DOHH2 (cell line): ENCODE data around the gene CRYBG1.
A peak's percentile ranks its signal among the peaks of the same experiment; 100 is the strongest.

Source experiments
- H3F3A ChIP-seq: fragments of 200-600 bp; sonication (generic), shearing (Covaris generic); 2 replicates; pipeline ENCODE4 v1.6.0; 2016; ENCODE audit warnings: antibody characterized with exemption, mild to moderate bottlenecking; ENCODE audit not compliant: control insufficient read depth, insufficient read depth
- H3K27ac ChIP-seq: fragments of 200-600 bp; sonication (generic); 2 replicates; pipeline ENCODE4 v1.5.1; 2014; ENCODE audit warnings: low read depth, mild to moderate bottlenecking, low read length, moderate library complexity
- H3K27me3 ChIP-seq: fragments of 200-600 bp; sonication (generic); 2 replicates; pipeline ENCODE4 v1.6.1; 2014; ENCODE audit warnings: mild to moderate bottlenecking, low read length, mixed read lengths; ENCODE audit not compliant: control insufficient read depth
- H3K36me3 ChIP-seq: fragments of 200-600 bp; sonication (generic); 2 replicates; pipeline ENCODE4 v1.6.1; 2014; ENCODE audit warnings: mild to moderate bottlenecking, low read length, moderate library complexity, mixed read lengths; ENCODE audit not compliant: control insufficient read depth
- H3K4me1 ChIP-seq: fragments of 200-600 bp; sonication (generic); 2 replicates; pipeline ENCODE4 v1.6.1; 2014; ENCODE audit warnings: mild to moderate bottlenecking, low read length, mixed read lengths; ENCODE audit not compliant: control insufficient read depth
- H3K4me2 ChIP-seq: fragments of 200-600 bp; sonication (generic); 2 replicates; pipeline ENCODE4 v1.6.0; 2014; ENCODE audit warnings: mild to moderate bottlenecking, low read length, moderate library complexity
- H3K4me3 ChIP-seq: fragments of 200-600 bp; sonication (generic); 2 replicates; pipeline ENCODE4 v1.5.1; 2014; ENCODE audit warnings: mild to moderate bottlenecking, low read length, mixed read lengths
- H3K79me2 ChIP-seq: fragments of 200-600 bp; sonication (generic); 2 replicates; pipeline ENCODE4 v1.6.1; 2014; ENCODE audit warnings: mild to moderate bottlenecking, low read length, mixed read lengths; ENCODE audit not compliant: control insufficient read depth
- H3K9me2 ChIP-seq: fragments of 200-600 bp; sonication (generic); replicated peaks from 2 replicates; pipeline ENCODE4 v1.6.1; 2014; ENCODE audit warnings: mild to moderate bottlenecking, low read length, mixed read lengths; ENCODE audit not compliant: control insufficient read depth
- H3K9me3 ChIP-seq: fragments of 200-600 bp; sonication (generic); 2 replicates; pipeline ENCODE4 v1.6.1; 2014; ENCODE audit warnings: antibody characterized with exemption, low read length, mixed read lengths; ENCODE audit not compliant: control insufficient read depth, insufficient read depth
- H4K20me1 ChIP-seq: fragments of 200-600 bp; sonication (generic); 2 replicates; pipeline ENCODE4 v1.6.0; 2014; ENCODE audit warnings: low read depth, mild to moderate bottlenecking, antibody characterized with exemption, low read length, moderate library complexity; ENCODE audit not compliant: control insufficient read depth, insufficient read depth
- CTCF ChIP-seq: fragments of 200-600 bp; sonication (generic); IDR thresholded peaks from one replicate; pipeline ENCODE4 v1.5.1; 2014; ENCODE audit warnings: antibody characterized with exemption, mild to moderate bottlenecking, low read depth, low read length; ENCODE audit not compliant: poor library complexity, severe bottlenecking
- EZH2phosphoT487 ChIP-seq: fragments of 200-600 bp; sonication (generic); IDR thresholded peaks from 2 replicates; pipeline ENCODE4 v1.6.1; 2017; ENCODE audit warnings: borderline replicate concordance, mild to moderate bottlenecking, antibody characterized with exemption, low read length, moderate library complexity, mixed read lengths

Gene CRYBG1

GRCh38 chr6:106537662-106538061 is 177.1 kb downstream of the CRYBG1 start:
- Histone ChIP-seq H4K20me1 (no peaks in the 10 kb centered on the region), H3K27ac (no peak overlapping the region), H3K9me3 (no peaks in the 10 kb centered on the region), H3F3A (no peaks in the 10 kb centered on the region), H3K4me1 (peaks cover 17% of the 10 kb centered on the region), H3K4me2 (no peak overlapping the region), H3K36me3 (peaks cover 76% of the 10 kb centered on the region), H3K9me2 (no peaks in the 10 kb centered on the region), H3K27me3 (no peaks in the 10 kb centered on the region), H3K4me3 (no peak overlapping the region), H3K79me2 (no peaks in the 10 kb centered on the region)
- no peak for TF ChIP-seq EZH2phosphoT487
- no peak for TF ChIP-seq CTCF

- H3K4me3 ChIP-seq, result no peak overlapping the region
- no peak for TF ChIP-seq EZH2phosphoT487
- no peak for TF ChIP-seq CTCF
Measured at GRCh38 chr6:106538145-106538544, 177.6 kb downstream of the CRYBG1 start.

GRCh38 chr6:106539936-106540335 is 179.4 kb downstream of the CRYBG1 start:
- Histone ChIP-seq H3K4me2 (peak overlapping the region; percentile 14), H4K20me1 (no peaks in the 10 kb centered on the region), H3F3A (no peaks in the 10 kb centered on the region), H3K79me2 (no peaks in the 10 kb centered on the region), H3K4me3 (no peak overlapping the region), H3K27me3 (no peaks in the 10 kb centered on the region), H3K9me2 (no peaks in the 10 kb centered on the region), H3K36me3 (peaks cover 72% of the 10 kb centered on the region), H3K4me1 (peaks cover 19% of the 10 kb centered on the region), H3K9me3 (no peaks in the 10 kb centered on the region), H3K27ac (no peak overlapping the region)
- no peak for TF ChIP-seq EZH2phosphoT487
- no peak for TF ChIP-seq CTCF

More at GRCh38 chr6:106538145-106538544, 177.6 kb downstream of the CRYBG1 start:
- Histone ChIP-seq H3K36me3 (peaks cover 72% of the 10 kb centered on the region), H3K9me2 (no peaks in the 10 kb centered on the region), H3K27ac (no peak overlapping the region), H3K79me2 (no peaks in the 10 kb centered on the region), H3K4me1 (peaks cover 17% of the 10 kb centered on the region), H3K4me2 (no peak overlapping the region), H4K20me1 (no peaks in the 10 kb centered on the region), H3K9me3 (no peaks in the 10 kb centered on the region), H3K27me3 (no peaks in the 10 kb centered on the region), H3F3A (no peaks in the 10 kb centered on the region)

GRCh38 chr6:106540432-106540831 is 179.9 kb downstream of the CRYBG1 start:
- H3K4me2 ChIP-seq, result peak overlapping the region; percentile 14

More at GRCh38 chr6:106540432-106540831, 179.9 kb downstream of the CRYBG1 start:
- TF ChIP-seq EZH2phosphoT487, result no peak
- no peak for TF ChIP-seq CTCF
- Histone ChIP-seq H4K20me1 (no peaks in the 10 kb centered on the region), H3K79me2 (no peaks in the 10 kb centered on the region), H3K4me3 (no peak overlapping the region), H3K27ac (no peak overlapping the region), H3K9me3 (no peaks in the 10 kb centered on the region), H3K27me3 (no peaks in the 10 kb centered on the region), H3K4me1 (peaks cover 24% of the 10 kb centered on the region), H3F3A (0 out of 2 replicates have a peak, but pooled peaks cover 2% of the 10 kb centered on the region), H3K9me2 (no peaks in the 10 kb centered on the region), H3K36me3 (peaks cover 72% of the 10 kb centered on the region)
